ENCODE results near the gene FAM219B. TPM values are rescaled to one million over a fixed set of nuclear protein-coding genes. Genes with fewer than 3 reads are reported as not detected.

FAM219B gene
- total RNA-seq, 8 experiments from 2014 or later: 22.2 to 62.1 (median 46.6) TPM

- peaks cover 8 to 10% of the 10 kb centered on the region in 2 donors for H3K4me1 ChIP-seq (replicated peaks in 1 of 2)
- 71 to 100% (median 90%) methylated on average over 2 to 6 of the region's 6 CpGs; no CpG with 5 or more reads in 3 of the 10 experiments for WGBS, 10 experiments
- ATAC-seq (replicated peaks in 6 of 8): no peak
- H3K27ac ChIP-seq: no peak overlapping the region
- no peak overlapping the region for H3K4me3 ChIP-seq
- in situ Hi-C loops (cut with MboI; ENCODE audit: low pct_unique_long_range_greater_than_20kb in 2 of 9, low sequenced_read_pairs in 9 of 9, unreplicated experiment in 9 of 9): no loop called here
Measured at GRCh38 chr15:74868059-74868458, 38.6 kb downstream of the FAM219B start.

- 100% methylated on average over 1 of the region's 1 CpG; no CpG with 5 or more reads in 7 of the 10 experiments for WGBS, 10 experiments
- no peak for ATAC-seq (replicated peaks in 6 of 8)
- Histone ChIP-seq H3K4me1 (replicated peaks in 1 of 2) (peaks cover 8 to 10% of the 10 kb centered on the region in 2 donors), H3K27ac (no peak overlapping the region), H3K4me3 (no peak overlapping the region)
- in situ Hi-C loops (cut with MboI; ENCODE audit: low pct_unique_long_range_greater_than_20kb in 2 of 9, low sequenced_read_pairs in 9 of 9, unreplicated experiment in 9 of 9): no loop called here
Measured at GRCh38 chr15:74867466-74868038, 39.1 kb downstream of the FAM219B start.

GRCh38 chr15:74866090-74866489, 40.6 kb downstream of the FAM219B start:
- peak in 2 of 8 experiments; percentile 24 to 45 for ATAC-seq (replicated peaks in 6 of 8)

GRCh38 chr15:74865316-74865715, 41.3 kb downstream of the FAM219B start:
- H3K4me3 ChIP-seq: no peak overlapping the region
- in situ Hi-C loops (cut with MboI; ENCODE audit: low pct_unique_long_range_greater_than_20kb in 2 of 9, low sequenced_read_pairs in 9 of 9, unreplicated experiment in 9 of 9): no loop called here
- ATAC-seq (replicated peaks in 6 of 8): no peak
- 0 to 100% (median 88%) methylated on average over 1 to 2 of the region's 2 CpGs; no CpG with 5 or more reads in 3 of the 10 experiments for WGBS, 10 experiments
- no peak overlapping the region for H3K27ac ChIP-seq
- no peaks in the 10 kb centered on the region for H3K4me1 ChIP-seq (replicated peaks in 1 of 2)

More at GRCh38 chr15:74866090-74866489, 40.6 kb downstream of the FAM219B start:
- peaks cover 3% of the 10 kb centered on the region in 2 donors for H3K4me1 ChIP-seq (replicated peaks in 1 of 2)
- in situ Hi-C loops (cut with MboI; ENCODE audit: low pct_unique_long_range_greater_than_20kb in 2 of 9, low sequenced_read_pairs in 9 of 9, unreplicated experiment in 9 of 9): no loop called here
- no peak overlapping the region for H3K4me3 ChIP-seq
- no peak overlapping the region for H3K27ac ChIP-seq
- 30 to 100% (median 93%) methylated on average over 1 to 4 of the region's 6 CpGs; no CpG with 5 or more reads in 3 of the 10 experiments for WGBS, 10 experiments

DNA sequence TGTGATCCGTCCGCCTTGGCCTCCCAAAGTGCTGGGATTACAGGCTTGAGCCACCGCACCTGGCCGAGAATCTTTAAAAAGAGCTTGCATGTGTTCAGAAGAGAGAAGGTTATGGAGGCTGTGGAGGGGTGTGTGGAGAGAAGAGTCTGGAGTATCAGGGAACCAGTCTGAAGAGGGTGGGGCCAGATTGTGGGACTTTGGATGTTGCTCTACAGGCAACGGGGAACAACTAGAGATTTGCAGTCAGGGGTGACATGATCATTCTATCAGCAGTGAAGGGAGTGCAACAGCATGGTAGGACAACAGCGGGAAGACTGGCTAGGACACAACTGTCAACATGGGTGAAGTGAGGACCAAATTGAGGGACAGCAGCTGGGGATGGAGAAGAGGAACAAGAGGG, 42.4 kb downstream of the FAM219B start:
- Histone ChIP-seq H3K4me3 (no peak overlapping the region), H3K4me1 (replicated peaks in 1 of 2) (no peaks in the 10 kb centered on the region), H3K27ac (no peak overlapping the region)
- in situ Hi-C loops (cut with MboI; ENCODE audit: low pct_unique_long_range_greater_than_20kb in 2 of 9, low sequenced_read_pairs in 9 of 9, unreplicated experiment in 9 of 9): no loop called here
- 80 to 100% (median 91%) methylated on average over 1 to 6 of the region's 6 CpGs; no CpG with 5 or more reads in 2 of the 10 experiments for WGBS, 10 experiments
- no peak for ATAC-seq (replicated peaks in 6 of 8)

GRCh38 chr15:74863239-74864056, 43.2 kb downstream of the FAM219B start:
- in situ Hi-C loops (cut with MboI; ENCODE audit: low pct_unique_long_range_greater_than_20kb in 2 of 9, low sequenced_read_pairs in 9 of 9, unreplicated experiment in 9 of 9): no loop called here
- 40 to 89% (median 74%) methylated on average over 1 to 9 of the region's 11 CpGs; no CpG with 5 or more reads in 2 of the 10 experiments for WGBS, 10 experiments
- Histone ChIP-seq H3K4me3 (no peak overlapping the region), H3K27ac (no peak overlapping the region), H3K4me1 (replicated peaks in 1 of 2) (no peaks in the 10 kb centered on the region)
- no peak for ATAC-seq (replicated peaks in 6 of 8)

DNA sequence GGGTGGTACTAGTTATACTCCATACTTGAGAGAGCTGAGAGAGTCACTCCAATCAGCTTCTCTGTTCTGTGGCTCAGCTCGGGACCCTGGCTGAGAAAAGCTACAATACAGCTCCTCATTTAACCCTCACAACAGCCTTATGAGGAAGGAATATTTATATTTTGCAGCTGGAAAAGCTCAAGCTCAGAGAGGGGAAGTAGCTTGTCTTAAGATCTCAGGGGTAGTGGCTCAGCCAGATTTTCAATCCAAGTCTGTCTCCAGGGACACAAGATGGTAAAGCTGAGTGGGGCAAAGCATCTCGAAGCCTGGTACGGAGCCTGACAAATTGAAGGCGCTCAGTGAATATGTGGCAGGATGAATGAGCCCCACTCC, 48.3 kb downstream of the FAM219B start:
- in situ Hi-C loops (cut with MboI; ENCODE audit: low pct_unique_long_range_greater_than_20kb in 2 of 9, low sequenced_read_pairs in 9 of 9, unreplicated experiment in 9 of 9): no loop called here
- ATAC-seq (replicated peaks in 6 of 8): no peak
- H3K4me1 ChIP-seq (replicated peaks in 1 of 2): no peaks in the 10 kb centered on the region
- 40 to 100% (median 80%) methylated on average over 1 to 4 of the region's 4 CpGs; no CpG with 5 or more reads in 4 of the 10 experiments for WGBS, 10 experiments
- H3K27ac ChIP-seq: no peak overlapping the region
- no peak overlapping the region for H3K4me3 ChIP-seq

DNA sequence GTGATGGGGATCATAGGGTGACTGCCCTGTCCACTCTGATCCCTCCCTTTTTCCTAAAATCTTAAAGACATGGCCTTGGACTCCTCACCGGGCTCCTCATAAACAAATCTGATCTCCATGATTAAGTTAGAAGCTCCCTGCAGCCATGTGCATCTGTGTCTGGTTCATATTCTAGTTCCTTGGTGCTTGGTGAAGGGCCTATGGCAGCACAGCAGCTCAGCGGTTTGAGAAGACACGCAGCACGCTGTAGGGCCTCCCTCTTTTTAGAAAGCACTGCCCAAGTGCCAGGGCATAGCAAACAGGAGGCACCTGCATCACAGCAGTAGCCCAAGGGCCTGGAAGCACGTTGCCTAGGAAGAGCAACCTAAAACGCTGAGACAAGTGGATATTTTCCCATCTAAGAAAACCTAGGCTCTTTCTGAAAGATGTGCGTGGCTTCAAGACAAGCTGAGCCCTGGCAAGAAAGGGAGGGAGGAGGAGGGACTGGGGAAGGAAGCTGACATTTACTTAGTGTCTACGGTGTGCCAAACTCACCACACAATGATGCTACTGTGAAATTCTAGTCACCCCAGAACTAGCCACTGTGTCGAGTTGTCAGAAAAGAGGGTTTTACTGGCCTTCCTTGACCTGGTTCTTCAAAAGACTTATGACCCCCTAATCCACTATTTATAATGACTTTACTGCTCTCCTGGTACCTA, 48.8 kb downstream of the FAM219B start:
- Histone ChIP-seq H3K4me3 (no peak overlapping the region), H3K27ac (no peak overlapping the region), H3K4me1 (replicated peaks in 1 of 2) (no peaks in the 10 kb centered on the region)
- ATAC-seq (replicated peaks in 6 of 8): no peak
- in situ Hi-C loops (cut with MboI; ENCODE audit: low pct_unique_long_range_greater_than_20kb in 2 of 9, low sequenced_read_pairs in 9 of 9, unreplicated experiment in 9 of 9): no loop called here
- 60 to 100% (median 94%) methylated on average over 1 to 8 of the region's 9 CpGs; no CpG with 5 or more reads in 3 of the 10 experiments for WGBS, 10 experiments

GRCh38 chr15:74857082-74857655, 49.5 kb downstream of the FAM219B start:
- no peaks in the 10 kb centered on the region for H3K4me1 ChIP-seq (replicated peaks in 1 of 2)
- WGBS, 10 experiments: 20 to 100% (median 69%) methylated on average over 1 to 4 of the region's 5 CpGs; no CpG with 5 or more reads in 4 of the 10 experiments
- in situ Hi-C loops (cut with MboI; ENCODE audit: low pct_unique_long_range_greater_than_20kb in 2 of 9, low sequenced_read_pairs in 9 of 9, unreplicated experiment in 9 of 9): no loop called here
- no peak for ATAC-seq (replicated peaks in 6 of 8)
- no peak overlapping the region for H3K27ac ChIP-seq
- H3K4me3 ChIP-seq: no peak overlapping the region

DNA sequence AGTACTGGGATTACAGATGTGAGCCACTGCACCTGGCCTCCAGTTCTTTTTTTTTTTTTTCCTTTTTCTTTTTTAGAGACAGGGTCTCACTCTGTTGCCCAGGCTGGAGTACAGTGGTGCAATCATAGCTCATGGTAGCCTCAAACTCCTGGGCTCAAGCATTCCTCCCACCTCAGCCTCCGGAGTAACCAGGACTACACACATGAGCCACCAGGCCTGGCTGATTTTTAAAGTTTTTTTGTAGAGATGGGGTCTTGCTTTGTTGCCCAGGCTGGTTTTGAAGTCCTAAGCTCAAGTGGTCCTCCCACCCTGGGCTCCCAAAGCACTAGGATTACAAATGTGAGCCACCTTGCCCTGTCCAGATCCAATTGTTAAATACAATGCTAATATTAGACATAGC, 50.1 kb downstream of the FAM219B start:
- ATAC-seq (replicated peaks in 6 of 8): no peak
- no peak overlapping the region for H3K27ac ChIP-seq
- no peaks in the 10 kb centered on the region for H3K4me1 ChIP-seq (replicated peaks in 1 of 2)
- in situ Hi-C loops (cut with MboI; ENCODE audit: low pct_unique_long_range_greater_than_20kb in 2 of 9, low sequenced_read_pairs in 9 of 9, unreplicated experiment in 9 of 9): no loop called here
- WGBS, 10 experiments: 83 to 100% methylated on average over 1 of the region's 1 CpG; no CpG with 5 or more reads in 8 of the 10 experiments
- no peak overlapping the region for H3K4me3 ChIP-seq

DNA sequence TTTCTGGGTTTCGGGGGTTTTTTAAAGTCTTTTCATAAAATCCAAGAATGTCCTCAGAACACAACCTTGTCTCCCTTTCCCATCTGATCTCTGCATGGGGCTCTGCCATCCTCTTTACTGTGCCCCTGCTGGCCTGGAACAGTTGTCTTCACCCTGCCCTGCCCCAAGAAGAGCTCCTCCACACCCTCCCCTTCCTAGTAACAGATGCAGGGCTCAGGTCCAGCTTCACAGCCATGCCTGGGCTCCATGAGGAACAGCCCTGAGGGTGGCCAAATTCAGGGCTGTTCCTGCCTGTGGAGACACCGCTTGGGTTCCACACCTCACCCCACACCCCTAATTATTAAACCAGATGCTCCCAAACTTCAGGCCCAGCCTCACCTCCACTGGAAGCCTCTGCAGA, 50.8 kb downstream of the FAM219B start:
- Histone ChIP-seq H3K27ac (no peak overlapping the region), H3K4me1 (replicated peaks in 1 of 2) (no peaks in the 10 kb centered on the region), H3K4me3 (no peak overlapping the region)
- WGBS, 10 experiments: 40 to 100% (median 100%) methylated on average over 1 to 2 of the region's 2 CpGs; no CpG with 5 or more reads in 5 of the 10 experiments
- ATAC-seq (replicated peaks in 6 of 8): peak in 3 of 8 experiments; percentile 90 to 97 (median 91)
- in situ Hi-C loops (cut with MboI; ENCODE audit: low pct_unique_long_range_greater_than_20kb in 2 of 9, low sequenced_read_pairs in 9 of 9, unreplicated experiment in 9 of 9): no loop called here

- ATAC-seq (replicated peaks in 6 of 8): peak in 1 of 8 experiments; percentile 11
- no peaks in the 10 kb centered on the region for H3K4me1 ChIP-seq (replicated peaks in 1 of 2)
- 82 to 100% (median 94%) methylated on average over 1 to 8 of the region's 13 CpGs; no CpG with 5 or more reads in 5 of the 10 experiments for WGBS, 10 experiments
- H3K4me3 ChIP-seq: no peak overlapping the region
- H3K27ac ChIP-seq: no peak overlapping the region
- in situ Hi-C loops (cut with MboI; ENCODE audit: low pct_unique_long_range_greater_than_20kb in 2 of 9, low sequenced_read_pairs in 9 of 9, unreplicated experiment in 9 of 9): no loop called here
Measured at GRCh38 chr15:74854453-74855022, 52.1 kb downstream of the FAM219B start.

All from motor neuron (in vitro differentiated cells).